IMR-90 (cell line): Measurements from ENCODE around the gene MARCHF3. TPM values are rescaled to one million over a fixed set of nuclear protein-coding genes. Genes with fewer than 3 reads are reported as not detected.

Experiments
- ATAC-seq: fragments of 200-7000 bp; cut with Tn5 transposase; 2 replicates; pipeline ENCODE4 v1.9.1; 2020; ENCODE audit warnings: low read depth, mild to moderate bottlenecking, moderate library complexity
- BruUV-seq: library from RNA; stranded (reverse); fragments of 400-500 nt; replicated peaks from 2 replicates; lab custom pipeline; 2021; lab: Mats Ljungman, UMichigan
- CTCF ChIA-PET: fragments of 300-600 bp; formaldehyde crosslinking; extraction: SDS; loops from one replicate; lab custom pipeline; 2021; ENCODE audit warnings: antibody characterized with exemption; lab: Yijun Ruan, JAX
- POLR2A ChIA-PET: fragments of 300-600 bp; sonication (Branson Sonifier 250); formaldehyde crosslinking; loops from one replicate; lab custom pipeline; 2022; ENCODE audit warnings: antibody characterized with exemption; ENCODE audit not compliant: unreplicated experiment; lab: Charles Lee
- DNase-seq: peaks from one replicate; pipeline ENCODE4 v3.0.0; 2013
- H2AFZ ChIP-seq: replicated peaks from 2 replicates; pipeline ENCODE3; 2013; ENCODE audit warnings: low read length, mild to moderate bottlenecking; ENCODE audit not compliant: poor library complexity
- H2AK5ac ChIP-seq: 2 replicates; pipeline ENCODE4 v1.6.1; 2013; ENCODE audit warnings: low read depth, low read length, inconsistent platforms
- H2AK9ac ChIP-seq: replicated peaks from 2 replicates; pipeline ENCODE3; 2013; ENCODE audit warnings: mild to moderate bottlenecking, low read depth, low read length, moderate library complexity; ENCODE audit not compliant: poor library complexity
- H2BK120ac ChIP-seq: 2 replicates; pipeline ENCODE4 v1.6.1; 2013; ENCODE audit warnings: low read depth, low read length, inconsistent platforms
- H2BK15ac ChIP-seq: 3 replicates; pipeline ENCODE4 v1.6.1; 2013; ENCODE audit warnings: low read depth, low read length, inconsistent platforms
- H2BK20ac ChIP-seq: 2 replicates; pipeline ENCODE4 v1.6.1; 2013; ENCODE audit warnings: low read depth, mild to moderate bottlenecking, inconsistent platforms, low read length, moderate library complexity
- H2BK5ac ChIP-seq: 2 replicates; pipeline ENCODE4 v1.6.1; 2013; ENCODE audit warnings: mild to moderate bottlenecking, low read depth, low read length, inconsistent platforms; ENCODE audit not compliant: poor library complexity, severe bottlenecking
- H3K14ac ChIP-seq: replicated peaks from 2 replicates; pipeline ENCODE4 v1.6.1; 2013; ENCODE audit warnings: low read depth, low read length, inconsistent platforms
- H3K18ac ChIP-seq: 2 replicates; pipeline ENCODE4 v1.6.1; 2013; ENCODE audit warnings: low read depth, low read length, control low read depth
- H3K23ac ChIP-seq: 2 replicates; pipeline ENCODE4 v1.6.1; 2013; ENCODE audit warnings: low read depth, low read length, inconsistent platforms
- H3K27ac ChIP-seq: 2 replicates; pipeline ENCODE4 v1.5.1; 2013; ENCODE audit warnings: mild to moderate bottlenecking, control low read depth, low read length; ENCODE audit not compliant: insufficient read depth
- H3K27me3 ChIP-seq: 2 replicates; pipeline ENCODE4 v1.6.1; 2013; ENCODE audit warnings: low read length; ENCODE audit not compliant: control insufficient read depth, insufficient read depth
- H3K36me3 ChIP-seq: 2 replicates; pipeline ENCODE4 v1.6.1; 2013; ENCODE audit warnings: low read length, mixed read lengths; ENCODE audit not compliant: control insufficient read depth, insufficient read depth
- H3K4ac ChIP-seq: 2 replicates; pipeline ENCODE4 v1.6.1; 2013; ENCODE audit warnings: low read depth, low read length, inconsistent platforms
- H3K4me1 ChIP-seq: 2 replicates; pipeline ENCODE4 v1.6.1; 2013; ENCODE audit warnings: low read length, mixed read lengths; ENCODE audit not compliant: control insufficient read depth, insufficient read depth
- H3K4me2 ChIP-seq: 2 replicates; pipeline ENCODE4 v1.6.1; 2013; ENCODE audit warnings: low read depth, mild to moderate bottlenecking, control low read depth, low read length, moderate library complexity
- H3K4me3 ChIP-seq: 2 replicates; pipeline ENCODE4 v1.5.1; 2013; ENCODE audit warnings: low read depth, mild to moderate bottlenecking, control low read depth, low read length, moderate library complexity; ENCODE audit not compliant: insufficient read depth
- H3K56ac ChIP-seq: 2 replicates; pipeline ENCODE4 v1.6.1; 2013; ENCODE audit warnings: low read length, inconsistent platforms; ENCODE audit not compliant: insufficient read depth; ENCODE audit errors: extremely low read depth
- H3K79me1 ChIP-seq, 2 experiments: 2 replicates each; pipeline ENCODE4 v1.6.1; 2013; ENCODE audit warnings: low read length in 2 of 2, inconsistent platforms in 1 of 2, low read depth in 1 of 2
- H3K9ac ChIP-seq: 2 replicates; pipeline ENCODE4 v1.6.1; 2013; ENCODE audit warnings: low read depth, low read length, control low read depth
- H3K9me1 ChIP-seq: 2 replicates; pipeline ENCODE4 v1.6.1; 2013; ENCODE audit warnings: low read length, inconsistent platforms; ENCODE audit not compliant: insufficient read depth
- H3K9me3 ChIP-seq: 2 replicates; pipeline ENCODE4 v1.6.1; 2013; ENCODE audit warnings: low read length; ENCODE audit not compliant: control insufficient read depth, insufficient read depth
- H4K20me1 ChIP-seq: 2 replicates; pipeline ENCODE4 v1.6.1; 2013; ENCODE audit warnings: low read length, inconsistent platforms; ENCODE audit not compliant: insufficient read depth
- H4K5ac ChIP-seq: 2 replicates; pipeline ENCODE4 v1.6.1; 2013; ENCODE audit warnings: mild to moderate bottlenecking, low read depth, low read length, control low read depth
- H4K8ac ChIP-seq, 2 experiments: 2 replicates each; pipeline ENCODE4 v1.6.1; 2013; ENCODE audit warnings: low read depth in 2 of 2, low read length in 2 of 2, control low read depth in 1 of 2, inconsistent platforms in 1 of 2
- H4K91ac ChIP-seq: 2 replicates; pipeline ENCODE4 v1.6.1; 2013; ENCODE audit warnings: low read depth, low read length, inconsistent platforms; ENCODE audit not compliant: insufficient read depth
- SMC3 ChIP-seq: fragments of 150-350 bp; IDR thresholded peaks from 2 replicates; pipeline ENCODE4 v1.6.1; 2016; ENCODE audit warnings: low read depth, mild to moderate bottlenecking, antibody characterized with exemption, low read length, moderate library complexity
- WGBS, 2 experiments: methylation state at CpG; one replicate each; pipeline versions ENCODE4 v1.1.5 to v1.1.7; 2013; ENCODE audit warnings: missing lambda C conversion rate in 2 of 2; ENCODE audit not compliant: insufficient read length in 1 of 2; ENCODE audit errors: extremely low coverage in 2 of 2; 5-methylcytosine and 5-hydroxymethylcytosine counted together
- dilution Hi-C: fragments of 300-500 bp; cut with HindIII; formaldehyde crosslinking; loops from one replicate; pipeline ENCODE4 v1.14.3; 2018; ENCODE audit warnings: low sequenced_read_pairs; ENCODE audit not compliant: unreplicated experiment
- in situ Hi-C: fragments of 300-500 bp; cut with MboI; formaldehyde crosslinking; loops from 3 replicates; pipeline ENCODE4 v1.14.3; 2019; ENCODE audit warnings: low sequenced_read_pairs, inconsistent platforms, mixed read lengths
- intact Hi-C: fragments of 100-400 bp; cut with micrococcal nuclease; formaldehyde crosslinking; loops from 2 replicates; pipeline ENCODE4 v1.10.0; 2022
- polyA plus RNA-seq, 3 experiments: library from polyadenylated mRNA; depleted of rRNA; stranded (reverse); fragments of >200 nt; gene quantifications; 2 replicates each; pipeline ENCODE4 v1.2.3, GENCODE V29; 2012; ENCODE audit warnings: low replicate concordance in 1 of 3
- total RNA-seq: library from RNA; depleted of rRNA; stranded (reverse); fragments of >200 nt; gene quantifications from 2 replicates; pipeline ENCODE4 v1.2.3, GENCODE V29; 2012

The MARCHF3 gene
- total and polyA plus RNA-seq, 2 of the 4 experiments (the other 2 are of a cell fraction) = 11.2 to 18.8 TPM

- Histone ChIP-seq H2AK9ac (no peak overlapping the region), H3K79me1 (peaks cover 7 to 9% of the 10 kb centered on the region in 2 experiments; a peak in 3 of 4 replicates), H2BK120ac (0 out of 2 replicates have a peak overlapping the region, but pooled peaks have one; percentile 37), H4K20me1 (no peaks in the 10 kb centered on the region; the same call in 1 of the 2 replicates), H4K8ac (no peak overlapping the region), H3K9ac (no peak overlapping the region), H3K36me3 (no peaks in the 10 kb centered on the region), H2BK15ac (no peak overlapping the region), H3K27me3 (no peaks in the 10 kb centered on the region), H2AFZ (no peak overlapping the region), H3K9me1 (peaks cover 8% of the 10 kb centered on the region; the same call in 1 of the 2 replicates), H3K14ac (0 out of 2 replicates have a peak overlapping the region, but pooled peaks have one; percentile 21), H3K4me2 (no peak overlapping the region), H3K27ac (no peak overlapping the region), H2BK20ac (peak overlapping the region; percentile 34; the same call in 1 of the 2 replicates), H3K23ac (no peak overlapping the region), H3K18ac (no peak overlapping the region), H4K91ac (no peak overlapping the region), H2AK5ac (no peak overlapping the region), H3K4me3 (no peak overlapping the region), H2BK5ac (no peak overlapping the region), H3K9me3 (no peaks in the 10 kb centered on the region), H3K4me1 (peaks cover 10% of the 10 kb centered on the region; the same call in 1 of the 2 replicates), H3K4ac (no peak overlapping the region), H4K5ac (no peak overlapping the region), H3K56ac (no peak overlapping the region)
- dilution Hi-C loops (no loop called here), in situ Hi-C loops (no loop called here), intact Hi-C loops (no loop called here)
- ChIA-PET CTCF (no interaction called here), POLR2A (no interaction called here)
- no peak for ATAC-seq
- DNase-seq = peak; percentile 19
- no CpG with 5 or more reads among the region's 1 CpG for WGBS, 2 experiments
- TF ChIP-seq SMC3 = no peak
- no TSS peak for BruUV-seq
Observed at GRCh38 chr5:126961128-126961527, 69.2 kb downstream of the MARCHF3 start.
